OCI-LY7 (cell line): ENCODE data around the gene PLEKHG4B.

Experiments used
- EZH2phosphoT487 ChIP-seq: fragments of 200-600 bp; sonication (generic); IDR thresholded peaks from 2 replicates; pipeline ENCODE4 v1.6.1; 2018; ENCODE audit warnings: low read depth, borderline replicate concordance, mild to moderate bottlenecking, mixed run types, antibody characterized with exemption, low read length, moderate library complexity, mixed read lengths
- TF ChIP-seq, protein P1 (sequence below): fragments of 200-600 bp; sonication (generic); conservative IDR thresholded peaks from 2 replicates; pipeline ENCODE4 v1.5.1; 2014; ENCODE audit warnings: mild to moderate bottlenecking, antibody characterized with exemption, low read length, moderate library complexity, mixed read lengths

DNA sequence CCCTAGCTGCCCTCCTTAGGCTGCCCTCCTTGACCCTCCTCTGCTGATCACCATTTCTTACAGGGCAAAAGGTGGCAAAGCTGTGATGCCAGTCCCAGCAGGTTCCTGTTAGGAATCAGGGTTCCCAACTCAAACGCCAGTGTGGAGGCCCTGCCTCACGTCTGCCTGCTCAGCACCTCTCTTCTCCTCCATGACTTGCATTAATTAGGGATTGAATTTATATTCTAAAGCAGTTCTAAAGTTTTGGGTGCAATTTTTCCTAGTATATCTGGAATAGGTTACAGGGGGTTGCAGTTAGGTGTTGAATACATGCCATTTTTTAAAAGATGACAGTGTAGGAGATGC is 13.2 kb upstream of the PLEKHG4B start:
- TF ChIP-seq, protein P1, sequence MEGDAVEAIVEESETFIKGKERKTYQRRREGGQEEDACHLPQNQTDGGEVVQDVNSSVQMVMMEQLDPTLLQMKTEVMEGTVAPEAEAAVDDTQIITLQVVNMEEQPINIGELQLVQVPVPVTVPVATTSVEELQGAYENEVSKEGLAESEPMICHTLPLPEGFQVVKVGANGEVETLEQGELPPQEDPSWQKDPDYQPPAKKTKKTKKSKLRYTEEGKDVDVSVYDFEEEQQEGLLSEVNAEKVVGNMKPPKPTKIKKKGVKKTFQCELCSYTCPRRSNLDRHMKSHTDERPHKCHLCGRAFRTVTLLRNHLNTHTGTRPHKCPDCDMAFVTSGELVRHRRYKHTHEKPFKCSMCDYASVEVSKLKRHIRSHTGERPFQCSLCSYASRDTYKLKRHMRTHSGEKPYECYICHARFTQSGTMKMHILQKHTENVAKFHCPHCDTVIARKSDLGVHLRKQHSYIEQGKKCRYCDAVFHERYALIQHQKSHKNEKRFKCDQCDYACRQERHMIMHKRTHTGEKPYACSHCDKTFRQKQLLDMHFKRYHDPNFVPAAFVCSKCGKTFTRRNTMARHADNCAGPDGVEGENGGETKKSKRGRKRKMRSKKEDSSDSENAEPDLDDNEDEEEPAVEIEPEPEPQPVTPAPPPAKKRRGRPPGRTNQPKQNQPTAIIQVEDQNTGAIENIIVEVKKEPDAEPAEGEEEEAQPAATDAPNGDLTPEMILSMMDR = peak; percentile 42; the same call in 1 of the 2 replicates
- TF ChIP-seq EZH2phosphoT487 = no peak
